HepG2 (cell line): ENCODE results near the gene CLCN1. TPM values are rescaled to one million over a fixed set of nuclear protein-coding genes. Genes with fewer than 3 reads are reported as not detected.

ENCODE experiments used
- BATF2 ChIP-seq: sonication (generic); formaldehyde crosslinking; IDR thresholded peaks from 2 replicates; pipeline ENCODE4 v1.8.0; 2022; ENCODE audit warnings: mild to moderate bottlenecking, missing genetic modification reagents, moderate library complexity
- FIP1L1 ChIP-seq: fragments of 200-400 bp; formaldehyde crosslinking; IDR thresholded peaks from 2 replicates; pipeline ENCODE4 v1.6.1; 2018; ENCODE audit warnings: low read depth, mild to moderate bottlenecking, low read length, moderate library complexity, borderline replicate concordance; ENCODE audit not compliant: insufficient read depth
- GLMP ChIP-seq: sonication (generic); formaldehyde crosslinking; IDR thresholded peaks from 2 replicates; pipeline ENCODE4 v1.9.0; 2021; ENCODE audit warnings: missing genetic modification reagents, mild to moderate bottlenecking, borderline replicate concordance
- GRHL1 ChIP-seq: sonication (generic); formaldehyde crosslinking; conservative IDR thresholded peaks from 2 replicates; pipeline ENCODE4 v1.8.0; 2022; ENCODE audit warnings: missing genetic modification reagents
- HOXA5 ChIP-seq: sonication (generic); formaldehyde crosslinking; IDR thresholded peaks from 2 replicates; pipeline ENCODE4 v1.4.0; 2020; ENCODE audit warnings: missing genetic modification reagents
- RBFOX2 ChIP-seq: fragments of 200-400 bp; formaldehyde crosslinking; IDR thresholded peaks from 2 replicates; pipeline ENCODE4 v1.6.1; 2017; ENCODE audit warnings: low read depth, mild to moderate bottlenecking, low read length
- RNF219 ChIP-seq: sonication (generic); formaldehyde crosslinking; IDR thresholded peaks from 2 replicates; pipeline ENCODE4 v1.5.0; 2020; ENCODE audit warnings: mild to moderate bottlenecking, missing genetic modification reagents
- SMAD1 ChIP-seq: sonication (generic); formaldehyde crosslinking; IDR thresholded peaks from 2 replicates; pipeline ENCODE4 v1.4.0; 2020; ENCODE audit warnings: missing genetic modification reagents, low read depth, mild to moderate bottlenecking, borderline replicate concordance
- TOE1 ChIP-seq: sonication (generic); formaldehyde crosslinking; IDR thresholded peaks from 2 replicates; pipeline ENCODE4 v1.4.0; 2020; ENCODE audit warnings: mild to moderate bottlenecking, missing genetic modification reagents
- ZBTB20 ChIP-seq: sonication (generic); formaldehyde crosslinking; IDR thresholded peaks from 2 replicates; pipeline ENCODE4 v1.8.1; 2023; ENCODE audit warnings: missing genetic modification reagents, low read depth, mild to moderate bottlenecking, borderline replicate concordance
- ZBTB37 ChIP-seq: sonication (generic); formaldehyde crosslinking; IDR thresholded peaks from 2 replicates; pipeline ENCODE4 v1.4.0; 2020; ENCODE audit warnings: mild to moderate bottlenecking, missing genetic modification reagents
- ZBTB38 ChIP-seq: sonication (generic); formaldehyde crosslinking; IDR thresholded peaks from 2 replicates; pipeline ENCODE4 v1.5.1; 2020; ENCODE audit warnings: mild to moderate bottlenecking, missing genetic modification reagents
- ZBTB43 ChIP-seq: sonication (generic); formaldehyde crosslinking; conservative IDR thresholded peaks from 2 replicates; pipeline ENCODE4 v1.4.0; 2020; ENCODE audit warnings: missing genetic modification reagents
- ZC3H13 ChIP-seq: sonication (generic); formaldehyde crosslinking; IDR thresholded peaks from 2 replicates; pipeline ENCODE4 v1.8.1; 2023; ENCODE audit warnings: mild to moderate bottlenecking, missing genetic modification reagents, moderate library complexity
- ZFP91 ChIP-seq: sonication (generic); formaldehyde crosslinking; IDR thresholded peaks from 2 replicates; pipeline ENCODE4 v1.9.0; 2022; ENCODE audit warnings: missing genetic modification reagents, mild to moderate bottlenecking, borderline replicate concordance
- polyA plus RNA-seq, 8 experiments: library from polyadenylated mRNA; depleted of rRNA in 3 of 8; stranded (reverse) in 7 of 8; unstranded in 1 of 8; fragments of >200 nt; fragmentation: Illumina TruSeq in 4 of 8; extraction: Trizol in 4 of 8; gene quantifications; 2 replicates each; pipeline versions ENCODE4 v1.2.1 to v1.2.3, GENCODE V29; 2011 to 2016; ENCODE audit warnings: low read depth in 4 of 8, missing spikeins in 1 of 8, mixed read lengths in 1 of 8; ENCODE audit not compliant: insufficient read depth in 1 of 8
- total RNA-seq, 5 experiments: library from RNA; depleted of rRNA; stranded (reverse); fragments of >200 nt; fragmentation: Illumina TruSeq; extraction: Trizol; gene quantifications; 2 replicates each; pipeline ENCODE4 v1.2.3, GENCODE V29; 2016; ENCODE audit warnings: low read depth in 1 of 5

The CLCN1 gene
- total and polyA plus RNA-seq, 2 of the 13 experiments (the other 11 are each of a cell fraction or from before 2014, with no cell fraction given) = 0.01 TPM; not detected in 1

GRCh38 chr7:143395187-143396149, 79.6 kb downstream of the CLCN1 start (continued):
- TF ChIP-seq ZBTB20 (CRISPR knock-in tag) (peak; percentile 74; the same call in 1 of the 2 replicates), ZC3H13 (CRISPR knock-in tag) (no peak), ZBTB38 (CRISPR knock-in tag) (no peak), GLMP (no peak), FIP1L1 (no peak), RBFOX2 (no peak), ZBTB43 (0 out of 2 replicates have a peak, but pooled peaks have one; percentile 80), ZFP91 (CRISPR knock-in tag) (peak; percentile 88), GRHL1 (CRISPR knock-in tag) (no peak), RNF219 (CRISPR knock-in tag) (no peak), BATF2 (CRISPR knock-in tag) (no peak), SMAD1 (CRISPR knock-in tag) (0 out of 2 replicates have a peak, but pooled peaks have one; percentile 52), ZBTB37 (no peak), TOE1 (no peak), HOXA5 (CRISPR knock-in tag) (0 out of 2 replicates have a peak, but pooled peaks have one; percentile 40)
